ENCODE data around the gene DEXI. TPM values are rescaled to one million over a fixed set of nuclear protein-coding genes. Genes with fewer than 3 reads are reported as not detected.
A peak's percentile ranks its signal among the peaks of the same experiment; 100 is the strongest.

DEXI gene
- total RNA-seq, 2 experiments from 2014 or later = 31.9 TPM

- no peaks in the 10 kb centered on the region for H3K27me3 Mint-ChIP-seq (ENCODE audit: low read depth)
- ATAC-seq (no peak), DNase-seq (no peak)
- H3K4me1 Mint-ChIP-seq (ENCODE audit: low read depth) = no peaks in the 10 kb centered on the region
- peaks cover 39% of the 10 kb centered on the region for H3K36me3 Mint-ChIP-seq (ENCODE audit: low read depth)
- no peaks in the 10 kb centered on the region for H3K9me3 Mint-ChIP-seq (ENCODE audit: insufficient read depth)
- CTCF ChIA-PET = no interaction called here
- H3K27ac Mint-ChIP-seq = no peak overlapping the region
- POLR2A ChIA-PET = no interaction called here
- H3K4me3 Mint-ChIP-seq = no peak overlapping the region
These were observed 35.1 kb downstream of the DEXI start for GRCh38 chr16:10906914-10907756.

GRCh38 chr16:10906482-10906881, 35.8 kb downstream of the DEXI start:
- CTCF ChIA-PET = no interaction called here
- H3K27ac Mint-ChIP-seq = no peak overlapping the region
- no peaks in the 10 kb centered on the region for H3K4me1 Mint-ChIP-seq (ENCODE audit: low read depth)

GRCh38 chr16:10902999-10903398, 39.3 kb downstream of the DEXI start:
- peaks cover 55% of the 10 kb centered on the region for H3K36me3 Mint-ChIP-seq (ENCODE audit: low read depth)
- no peaks in the 10 kb centered on the region for H3K27me3 Mint-ChIP-seq (ENCODE audit: low read depth)
- no peak overlapping the region for H3K4me3 Mint-ChIP-seq
- peaks cover 3% of the 10 kb centered on the region for H3K9me3 Mint-ChIP-seq (ENCODE audit: insufficient read depth)
- H3K27ac Mint-ChIP-seq = no peak overlapping the region
- H3K4me1 Mint-ChIP-seq (ENCODE audit: low read depth) = no peaks in the 10 kb centered on the region
- DNase-seq = no peak
- ChIA-PET CTCF (no interaction called here), POLR2A (interaction anchor here (0.6 kb wide), 1 partner anchor 57 kb away, joined by 3 read pairs; no protein-coding TSS in a partner anchor)
- no peak for ATAC-seq

More at GRCh38 chr16:10906482-10906881, 35.8 kb downstream of the DEXI start:
- Mint-ChIP-seq H3K27me3 (ENCODE audit: low read depth) (no peaks in the 10 kb centered on the region), H3K9me3 (ENCODE audit: insufficient read depth) (no peaks in the 10 kb centered on the region), H3K36me3 (ENCODE audit: low read depth) (peaks cover 45% of the 10 kb centered on the region), H3K4me3 (no peak overlapping the region)
- POLR2A ChIA-PET = no interaction called here
- no peak for ATAC-seq
- no peak for DNase-seq

- H3K4me1 Mint-ChIP-seq (ENCODE audit: low read depth) = no peaks in the 10 kb centered on the region
- ATAC-seq (no peak), DNase-seq (no peak)
- H3K27ac Mint-ChIP-seq = no peak overlapping the region
- POLR2A ChIA-PET = no interaction called here
- no peaks in the 10 kb centered on the region for H3K27me3 Mint-ChIP-seq (ENCODE audit: low read depth)
- no peak overlapping the region for H3K4me3 Mint-ChIP-seq
- peaks cover 37% of the 10 kb centered on the region for H3K36me3 Mint-ChIP-seq (ENCODE audit: low read depth)
- peaks cover 3% of the 10 kb centered on the region for H3K9me3 Mint-ChIP-seq (ENCODE audit: insufficient read depth)
- CTCF ChIA-PET = interaction anchor here (1.2 kb wide), 1 partner anchor 22 kb away, joined by 7 read pairs; no protein-coding TSS in a partner anchor
These were observed 45.1 kb downstream of the DEXI start for GRCh38 chr16:10897134-10897533.

- Mint-ChIP-seq H3K36me3 (ENCODE audit: low read depth) (peaks cover 34% of the 10 kb centered on the region), H3K4me1 (ENCODE audit: low read depth) (no peaks in the 10 kb centered on the region)
These were observed 45.5 kb downstream of the DEXI start for GRCh38 chr16:10896723-10897122.

GRCh38 chr16:10896165-10896564, 46.1 kb downstream of the DEXI start:
- ChIA-PET CTCF (no interaction called here), POLR2A (no interaction called here)
- H3K36me3 Mint-ChIP-seq (ENCODE audit: low read depth) = peaks cover 30% of the 10 kb centered on the region
- no peaks in the 10 kb centered on the region for H3K4me1 Mint-ChIP-seq (ENCODE audit: low read depth)
- no peak overlapping the region for H3K4me3 Mint-ChIP-seq
- peaks cover 3% of the 10 kb centered on the region for H3K9me3 Mint-ChIP-seq (ENCODE audit: insufficient read depth)
- ATAC-seq = no peak
- H3K27me3 Mint-ChIP-seq (ENCODE audit: low read depth) = no peaks in the 10 kb centered on the region
- H3K27ac Mint-ChIP-seq = no peak overlapping the region
- DNase-seq = no peak

More at GRCh38 chr16:10896723-10897122, 45.5 kb downstream of the DEXI start:
- ChIA-PET POLR2A (no interaction called here), CTCF (no interaction called here)
- H3K27ac Mint-ChIP-seq = no peak overlapping the region
- no peak overlapping the region for H3K4me3 Mint-ChIP-seq
- no peak for DNase-seq
- H3K9me3 Mint-ChIP-seq (ENCODE audit: insufficient read depth) = peaks cover 3% of the 10 kb centered on the region
- ATAC-seq = no peak
- H3K27me3 Mint-ChIP-seq (ENCODE audit: low read depth) = no peaks in the 10 kb centered on the region

- peaks cover 24% of the 10 kb centered on the region for H3K36me3 Mint-ChIP-seq (ENCODE audit: low read depth)
- peak; percentile 63 for DNase-seq
- no peak overlapping the region for H3K27ac Mint-ChIP-seq
- peak; percentile 47 for ATAC-seq
- no peaks in the 10 kb centered on the region for H3K27me3 Mint-ChIP-seq (ENCODE audit: low read depth)
- no peaks in the 10 kb centered on the region for H3K4me1 Mint-ChIP-seq (ENCODE audit: low read depth)
- ChIA-PET CTCF (no interaction called here), POLR2A (no interaction called here)
- peaks cover 3% of the 10 kb centered on the region for H3K9me3 Mint-ChIP-seq (ENCODE audit: insufficient read depth)
- H3K4me3 Mint-ChIP-seq = no peak overlapping the region
These were observed 47.0 kb downstream of the DEXI start for GRCh38 chr16:10895053-10895946.

GRCh38 chr16:10892782-10893318, 49.4 kb downstream of the DEXI start:
- Mint-ChIP-seq H3K4me3 (no peak overlapping the region), H3K27me3 (ENCODE audit: low read depth) (peaks cover 2% of the 10 kb centered on the region), H3K9me3 (ENCODE audit: insufficient read depth) (no peaks in the 10 kb centered on the region), H3K4me1 (ENCODE audit: low read depth) (no peaks in the 10 kb centered on the region), H3K36me3 (ENCODE audit: low read depth) (peaks cover 13% of the 10 kb centered on the region), H3K27ac (no peak overlapping the region)
- ATAC-seq (no peak), DNase-seq (no peak)
- ChIA-PET POLR2A (interaction anchor here (1.2 kb wide), 1 partner anchor 14 kb away, joined by 4 read pairs; no protein-coding TSS in a partner anchor), CTCF (no interaction called here)

GRCh38 chr16:10889855-10890254, 52.4 kb downstream of the DEXI start:
- POLR2A ChIA-PET = no interaction called here
- CTCF ChIA-PET = no interaction called here
- H3K4me1 Mint-ChIP-seq (ENCODE audit: low read depth) = peaks cover 16% of the 10 kb centered on the region
- ATAC-seq (no peak), DNase-seq (no peak)
- no peak overlapping the region for H3K27ac Mint-ChIP-seq
- H3K36me3 Mint-ChIP-seq (ENCODE audit: low read depth) = peaks cover 5% of the 10 kb centered on the region
- no peak overlapping the region for H3K4me3 Mint-ChIP-seq
- H3K9me3 Mint-ChIP-seq (ENCODE audit: insufficient read depth) = no peaks in the 10 kb centered on the region
- H3K27me3 Mint-ChIP-seq (ENCODE audit: low read depth) = peaks cover 5% of the 10 kb centered on the region

- peaks cover 18% of the 10 kb centered on the region for H3K4me1 Mint-ChIP-seq (ENCODE audit: low read depth)
- no peak overlapping the region for H3K4me3 Mint-ChIP-seq
- ChIA-PET POLR2A (no interaction called here), CTCF (no interaction called here)
- peaks cover 9% of the 10 kb centered on the region for H3K36me3 Mint-ChIP-seq (ENCODE audit: low read depth)
- no peak for ATAC-seq
- H3K27me3 Mint-ChIP-seq (ENCODE audit: low read depth) = peaks cover 7% of the 10 kb centered on the region
- DNase-seq = no peak
- H3K9me3 Mint-ChIP-seq (ENCODE audit: insufficient read depth) = no peaks in the 10 kb centered on the region
- H3K27ac Mint-ChIP-seq = no peak overlapping the region
These were observed 53.8 kb downstream of the DEXI start for GRCh38 chr16:10888320-10888937.

- DNase-seq (no peak), ATAC-seq (no peak)
- Mint-ChIP-seq H3K27ac (no peak overlapping the region), H3K27me3 (ENCODE audit: low read depth) (peaks cover 8% of the 10 kb centered on the region), H3K36me3 (ENCODE audit: low read depth) (peaks cover 18% of the 10 kb centered on the region), H3K4me3 (no peak overlapping the region), H3K9me3 (ENCODE audit: insufficient read depth) (no peaks in the 10 kb centered on the region), H3K4me1 (ENCODE audit: low read depth) (peaks cover 39% of the 10 kb centered on the region)
- ChIA-PET POLR2A (no interaction called here), CTCF (no interaction called here)
These were observed 57.0 kb downstream of the DEXI start for GRCh38 chr16:10885246-10885645.

Data from activated CD8-positive, alpha-beta T cell treated with anti-CD3 and anti-CD28 coated beads, Interleukin-2, amount 10 ng/mL, durations not matched to agents 7 days and 5 days (primary cell).